ENCODE results near the gene LVRN.

The LVRN gene

GRCh38 chr5:115961381-115962238, 665 bp upstream of the LVRN start:
- DNase-seq (ENCODE audit: low read depth in 2 of 2): no peak

DNA sequence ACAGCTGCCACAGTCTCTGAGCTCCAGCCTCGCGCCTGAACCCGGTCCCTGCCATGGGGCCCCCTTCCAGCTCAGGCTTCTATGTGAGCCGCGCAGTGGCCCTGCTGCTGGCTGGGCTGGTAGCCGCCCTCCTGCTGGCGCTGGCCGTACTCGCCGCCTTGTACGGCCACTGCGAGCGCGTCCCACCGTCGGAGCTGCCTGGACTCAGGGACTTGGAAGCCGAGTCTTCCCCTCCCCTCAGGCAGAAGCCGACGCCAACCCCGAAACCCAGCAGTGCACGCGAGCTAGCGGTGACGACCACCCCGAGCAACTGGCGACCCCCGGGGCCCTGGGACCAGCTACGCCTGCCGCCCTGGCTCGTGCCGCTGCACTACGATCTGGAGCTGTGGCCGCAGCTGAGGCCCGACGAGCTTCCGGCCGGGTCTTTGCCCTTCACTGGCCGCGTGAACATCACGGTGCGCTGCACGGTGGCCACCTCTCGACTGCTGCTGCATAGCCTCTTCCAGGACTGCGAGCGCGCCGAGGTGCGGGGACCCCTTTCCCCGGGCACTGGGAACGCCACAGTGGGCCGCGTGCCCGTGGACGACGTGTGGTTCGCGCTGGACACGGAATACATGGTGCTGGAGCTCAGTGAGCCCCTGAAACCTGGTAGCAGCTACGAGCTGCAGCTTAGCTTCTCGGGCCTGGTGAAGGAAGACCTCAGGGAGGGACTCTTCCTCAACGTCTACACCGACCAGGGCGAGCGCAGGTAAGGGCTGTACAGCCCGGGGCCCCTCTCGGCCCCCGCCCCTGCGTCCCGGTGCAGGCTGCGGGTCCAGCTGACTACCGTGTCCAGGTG, 509 bp downstream of the LVRN start:
- DNase-seq (ENCODE audit: low read depth in 2 of 2): no peak

DNA sequence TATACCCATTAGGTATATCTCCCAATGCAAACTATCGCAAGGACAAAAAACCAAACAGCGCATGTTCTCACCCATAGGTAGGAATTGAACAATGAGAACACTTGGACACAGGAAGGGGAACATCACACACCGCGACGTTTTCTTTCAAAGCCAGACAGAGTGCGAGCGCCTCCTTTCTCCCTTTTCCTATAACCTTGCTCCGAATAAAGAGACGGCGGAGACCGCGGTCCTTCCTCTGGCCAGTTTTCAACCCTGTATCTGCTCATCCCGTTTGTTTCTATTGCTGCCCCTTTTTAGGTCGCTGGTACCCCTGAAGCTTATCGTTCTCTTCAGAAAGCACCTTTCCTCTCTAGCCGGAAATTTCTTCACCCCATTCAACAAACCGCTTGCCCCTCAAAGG, 1.3 kb downstream of the LVRN start:
- no peak for DNase-seq (ENCODE audit: low read depth in 2 of 2)

- no peak for DNase-seq (ENCODE audit: low read depth in 2 of 2)
These were observed 6.5 kb downstream of the LVRN start for GRCh38 chr5:115968770-115969169.

DNA sequence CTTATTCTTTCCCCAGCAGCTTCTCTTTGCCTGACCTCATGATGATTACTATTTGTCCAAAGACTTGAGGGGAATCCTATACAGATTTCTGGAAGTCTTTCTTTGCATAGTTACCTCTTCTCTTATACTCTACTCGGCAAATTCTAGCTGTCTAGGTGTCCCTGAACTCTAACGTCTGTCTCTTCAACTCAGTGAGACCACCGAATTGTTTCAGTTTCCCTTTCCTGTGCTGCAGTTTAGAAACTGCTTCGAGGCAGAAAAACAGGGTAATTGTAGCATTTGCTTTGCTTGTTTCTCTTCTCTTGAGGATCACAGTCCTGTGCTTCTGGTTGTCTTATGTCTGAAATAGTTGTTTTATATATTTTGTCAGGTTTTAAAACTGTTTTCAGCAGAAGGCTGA, 14.8 kb downstream of the LVRN start:
- DNase-seq (ENCODE audit: low read depth in 2 of 2): no peak

- DNase-seq (ENCODE audit: low read depth in 2 of 2): no peak
These were observed 15.7 kb downstream of the LVRN start for GRCh38 chr5:115977988-115978387.

- no peak for DNase-seq (ENCODE audit: low read depth in 2 of 2)
These were observed 16.5 kb downstream of the LVRN start for GRCh38 chr5:115978779-115979178.

GRCh38 chr5:115979201-115980041, 17.1 kb downstream of the LVRN start:
- no peak for DNase-seq (ENCODE audit: low read depth in 2 of 2)

DNA sequence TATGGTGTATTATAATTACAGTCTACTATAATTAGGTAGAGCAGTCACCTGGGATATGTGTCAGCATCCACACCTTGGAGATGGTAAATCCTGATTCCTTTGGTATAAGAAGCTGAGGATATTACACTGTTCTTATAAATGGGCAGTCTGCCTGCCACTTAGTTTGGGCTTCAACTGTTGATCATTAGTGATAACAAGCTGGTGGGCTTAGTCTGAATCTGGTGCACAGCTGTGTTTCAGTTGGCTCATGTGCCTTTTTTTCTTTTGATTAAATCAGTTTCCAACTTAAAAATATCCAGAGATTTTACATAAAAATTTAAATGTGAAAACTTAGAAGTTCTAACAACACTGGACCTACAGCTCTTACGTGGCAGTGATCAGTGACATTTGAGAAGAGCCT, 21.2 kb downstream of the LVRN start:
- no peak for DNase-seq (ENCODE audit: low read depth in 2 of 2)

DNA sequence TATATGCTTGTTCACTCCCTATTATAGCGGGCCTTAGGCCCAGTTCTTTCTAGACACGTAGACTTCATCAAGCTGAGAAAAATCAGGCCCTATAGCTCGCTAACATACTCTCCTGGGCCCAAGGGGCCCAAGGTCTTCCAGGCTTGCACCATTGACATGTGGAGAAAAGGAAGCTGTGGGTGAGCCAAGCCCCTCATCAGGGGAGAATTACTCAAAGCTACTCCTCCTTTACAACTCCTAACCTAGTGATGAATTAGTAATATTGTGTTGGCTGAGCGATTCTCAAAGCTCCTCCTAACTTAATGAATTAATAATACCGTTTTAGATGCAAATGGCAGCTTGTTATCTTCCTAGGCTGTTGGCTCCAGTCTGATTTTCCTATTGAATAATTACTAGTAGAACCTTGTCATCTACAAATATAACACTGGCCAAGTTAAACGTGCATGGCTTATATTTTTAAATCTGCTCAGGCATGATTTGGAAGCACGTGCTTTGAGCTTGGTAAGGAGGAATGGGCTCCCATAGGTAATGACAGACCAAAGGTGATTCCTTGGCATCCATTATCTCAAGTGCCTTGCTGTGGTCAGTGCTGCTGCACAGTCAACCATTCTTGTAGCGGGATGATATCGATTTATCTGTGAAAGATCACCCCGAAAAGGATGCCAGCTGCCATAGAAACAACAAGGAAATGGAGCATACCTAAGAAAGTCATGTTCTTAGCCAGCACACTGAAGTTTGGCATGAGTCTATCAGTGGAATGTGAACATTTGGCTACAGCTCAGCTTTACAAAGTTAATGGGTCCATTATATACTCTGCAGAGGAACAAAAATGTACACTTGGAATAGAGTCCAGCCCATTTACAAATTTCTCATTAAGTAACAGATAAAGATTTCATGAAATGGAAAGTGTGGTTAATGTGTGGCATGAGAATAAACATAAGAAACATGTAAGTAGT, 23.8 kb downstream of the LVRN start:
- DNase-seq (ENCODE audit: low read depth in 2 of 2): no peak

GRCh38 chr5:115988002-115988401, 25.7 kb downstream of the LVRN start:
- DNase-seq (ENCODE audit: low read depth in 2 of 2): no peak

DNA sequence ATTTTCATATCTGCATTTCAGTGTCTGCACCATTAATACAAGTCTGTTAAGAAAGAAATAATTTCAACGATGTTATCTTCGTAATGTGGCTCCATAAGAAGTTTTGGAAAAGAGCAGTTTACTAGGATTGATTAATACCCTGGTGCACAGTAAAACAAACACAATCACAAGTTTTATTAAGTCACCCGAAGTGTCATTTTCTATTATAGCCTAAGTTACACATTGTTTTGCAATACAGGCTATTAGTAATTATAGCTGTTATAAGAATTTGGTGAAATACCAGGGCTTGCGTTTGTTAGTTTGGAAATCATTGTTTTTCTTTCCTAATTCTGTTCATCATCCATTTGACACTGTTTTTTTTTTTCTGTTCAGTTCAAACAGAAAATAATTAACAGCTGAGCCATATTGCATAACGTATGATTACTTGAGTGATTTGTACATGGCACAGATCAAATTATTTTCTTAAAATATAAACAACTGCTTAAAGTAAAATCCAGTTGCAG, 30.6 kb downstream of the LVRN start:
- no peak for DNase-seq (ENCODE audit: low read depth in 2 of 2)

- no peak for DNase-seq (ENCODE audit: low read depth in 2 of 2)
These were observed 33.1 kb downstream of the LVRN start for GRCh38 chr5:115995351-115995750.

- no peak for DNase-seq (ENCODE audit: low read depth in 2 of 2)
These were observed 40.0 kb downstream of the LVRN start for GRCh38 chr5:116002116-116002906.

DNA sequence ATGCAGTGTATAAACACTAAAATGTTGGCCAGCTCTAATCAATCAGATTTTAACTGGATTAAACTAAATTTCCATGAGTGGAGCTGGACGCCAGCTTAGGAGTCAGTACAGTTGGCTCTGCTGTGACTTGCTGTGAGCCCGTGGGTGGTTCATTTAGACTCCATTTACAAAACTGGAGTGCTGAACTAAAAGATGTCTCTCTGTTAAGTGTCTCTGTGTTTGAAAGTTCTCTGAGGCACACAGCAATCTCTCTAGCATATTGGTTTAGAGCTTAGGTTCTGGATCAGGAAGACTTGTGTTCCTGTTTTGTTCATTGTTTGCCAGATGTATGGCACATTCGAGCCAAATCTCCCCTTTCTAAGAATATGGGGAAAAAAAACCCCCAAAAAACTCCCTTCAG, 42.0 kb downstream of the LVRN start:
- DNase-seq (ENCODE audit: low read depth in 2 of 2): no peak

GRCh38 chr5:116009806-116010205, 47.5 kb downstream of the LVRN start:
- no peak for DNase-seq (ENCODE audit: low read depth in 2 of 2)

GRCh38 chr5:116011046-116011445, 48.8 kb downstream of the LVRN start:
- no peak for DNase-seq (ENCODE audit: low read depth in 2 of 2)

- no peak for DNase-seq (ENCODE audit: low read depth in 2 of 2)
These were observed 51.0 kb downstream of the LVRN start for GRCh38 chr5:116013207-116013785.

DNA sequence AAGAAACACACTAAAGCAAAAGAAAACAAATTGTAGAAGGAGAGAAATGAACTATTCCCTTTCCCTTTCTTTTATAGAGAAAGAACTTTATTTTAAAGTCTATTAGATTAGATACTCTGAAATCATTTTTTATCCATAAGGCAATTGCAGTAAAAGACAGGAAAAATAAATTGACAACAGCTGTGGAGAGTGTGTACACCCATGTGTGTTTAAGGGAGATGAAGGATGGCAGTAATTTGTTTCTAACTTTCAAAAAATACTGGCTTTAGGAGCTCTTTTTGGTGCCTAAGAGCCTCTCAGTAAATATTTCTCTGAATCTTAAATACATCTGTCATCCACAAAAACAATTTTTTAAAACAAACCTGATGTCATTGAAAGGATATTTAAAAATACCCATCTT, 51.7 kb downstream of the LVRN start:
- DNase-seq (ENCODE audit: low read depth in 2 of 2): no peak

GRCh38 chr5:116023619-116024018, 61.3 kb downstream of the LVRN start:
- DNase-seq (ENCODE audit: low read depth in 2 of 2): no peak

All from stimulated activated CD8-positive, alpha-beta memory T cell treated with anti-CD3 and anti-CD28 coated beads, Interleukin-7, amount 100 ng/mL, for 1 hour (primary cell).